ENCODE results near the gene CC2D1B. TPM values are rescaled to one million over a fixed set of nuclear protein-coding genes. Genes with fewer than 3 reads are reported as not detected.

The CC2D1B gene
- total and polyA plus RNA-seq, 9 of the 15 experiments (the other 6 are each of a cell fraction or from before 2014, with no cell fraction given) = 1.2 to 33.6 (median 25.5) TPM

DNA sequence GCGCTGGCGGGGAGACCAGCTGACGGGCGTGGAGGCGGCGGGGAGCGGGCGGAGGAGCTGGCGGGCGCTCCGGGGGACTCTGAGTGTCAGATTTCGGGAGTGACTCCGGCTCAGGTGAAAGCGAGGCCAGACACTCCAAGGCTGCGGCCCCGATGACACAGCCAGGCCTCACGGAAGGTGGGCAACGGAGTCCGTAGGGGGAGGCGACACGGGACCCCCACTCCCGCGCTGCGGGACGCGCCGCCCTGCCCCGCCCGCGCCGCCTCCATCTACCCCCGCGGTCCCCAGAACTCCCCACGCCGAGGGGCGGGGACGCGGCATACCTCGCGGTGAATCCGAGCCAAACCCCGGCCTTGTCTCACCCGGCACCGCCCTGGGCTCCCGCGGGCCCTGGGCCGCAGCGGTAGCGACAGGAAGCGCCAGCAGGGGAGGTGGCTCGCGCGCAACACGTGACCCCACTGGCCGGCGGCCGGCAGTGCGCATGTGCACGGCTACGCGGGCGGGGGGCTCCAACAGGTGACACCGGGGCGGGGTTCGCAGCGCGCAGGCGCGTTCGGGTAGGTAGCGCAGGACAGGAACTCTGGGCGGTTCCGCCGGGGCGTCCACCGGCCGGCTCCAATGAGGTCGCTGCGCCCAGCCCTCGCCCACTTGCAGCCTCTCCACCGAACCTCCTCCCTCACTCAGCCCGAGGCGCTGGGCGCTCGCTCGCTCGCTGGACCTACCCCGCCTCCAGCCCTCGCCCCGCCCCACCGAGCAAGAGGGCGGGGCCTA lies at the start of gene CC2D1B (continued):
- TF ChIP-seq PCBP1 (IDR thresholded peaks at IDR 0.05; ENCODE audit: low read depth, low read length, poor library complexity, severe bottlenecking) = peak; percentile 76
- peak; percentile 58 for TF ChIP-seq CREB1 (IDR thresholded peaks at IDR 0.05)
- TF ChIP-seq CREB1 (CRISPR knock-in tag; IDR thresholded peaks at IDR 0.05) = peak; percentile 81
- TF ChIP-seq, protein P1, sequence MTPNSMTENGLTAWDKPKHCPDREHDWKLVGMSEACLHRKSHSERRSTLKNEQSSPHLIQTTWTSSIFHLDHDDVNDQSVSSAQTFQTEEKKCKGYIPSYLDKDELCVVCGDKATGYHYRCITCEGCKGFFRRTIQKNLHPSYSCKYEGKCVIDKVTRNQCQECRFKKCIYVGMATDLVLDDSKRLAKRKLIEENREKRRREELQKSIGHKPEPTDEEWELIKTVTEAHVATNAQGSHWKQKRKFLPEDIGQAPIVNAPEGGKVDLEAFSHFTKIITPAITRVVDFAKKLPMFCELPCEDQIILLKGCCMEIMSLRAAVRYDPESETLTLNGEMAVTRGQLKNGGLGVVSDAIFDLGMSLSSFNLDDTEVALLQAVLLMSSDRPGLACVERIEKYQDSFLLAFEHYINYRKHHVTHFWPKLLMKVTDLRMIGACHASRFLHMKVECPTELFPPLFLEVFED (CRISPR knock-in tag; conservative IDR thresholded peaks at IDR 0.05) = no peak; the same call in 1 of the 2 replicates
- TF ChIP-seq EGR1 (conservative IDR thresholded peaks at IDR 0.05) = peak; percentile 87
- peak; percentile 83; the same call in 1 of the 2 replicates for TF ChIP-seq ELF1 (tag; IDR thresholded peaks at IDR 0.05)
- no peak for TF ChIP-seq CBX8 (IDR thresholded peaks at IDR 0.05; ENCODE audit: borderline replicate concordance, extremely low read depth, low read depth, low read length, poor library complexity, severe bottlenecking)
- TF ChIP-seq, protein P2, sequence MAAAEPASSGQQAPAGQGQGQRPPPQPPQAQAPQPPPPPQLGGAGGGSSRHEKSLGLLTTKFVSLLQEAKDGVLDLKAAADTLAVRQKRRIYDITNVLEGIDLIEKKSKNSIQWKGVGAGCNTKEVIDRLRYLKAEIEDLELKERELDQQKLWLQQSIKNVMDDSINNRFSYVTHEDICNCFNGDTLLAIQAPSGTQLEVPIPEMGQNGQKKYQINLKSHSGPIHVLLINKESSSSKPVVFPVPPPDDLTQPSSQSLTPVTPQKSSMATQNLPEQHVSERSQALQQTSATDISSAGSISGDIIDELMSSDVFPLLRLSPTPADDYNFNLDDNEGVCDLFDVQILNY (CRISPR knock-in tag; IDR thresholded peaks at IDR 0.05) = peak; percentile 33; the same call in 1 of the 2 replicates
- no peak for TF ChIP-seq HNRNPH1 (optimal IDR thresholded peaks at IDR 0.05; ENCODE audit: low read depth, low read length)
- 0 out of 2 replicates have a peak, but pooled peaks have one; percentile 4 for TF ChIP-seq MAFK (IDR thresholded peaks at IDR 0.05; ENCODE audit: low read length)
- TF ChIP-seq, protein P3, sequence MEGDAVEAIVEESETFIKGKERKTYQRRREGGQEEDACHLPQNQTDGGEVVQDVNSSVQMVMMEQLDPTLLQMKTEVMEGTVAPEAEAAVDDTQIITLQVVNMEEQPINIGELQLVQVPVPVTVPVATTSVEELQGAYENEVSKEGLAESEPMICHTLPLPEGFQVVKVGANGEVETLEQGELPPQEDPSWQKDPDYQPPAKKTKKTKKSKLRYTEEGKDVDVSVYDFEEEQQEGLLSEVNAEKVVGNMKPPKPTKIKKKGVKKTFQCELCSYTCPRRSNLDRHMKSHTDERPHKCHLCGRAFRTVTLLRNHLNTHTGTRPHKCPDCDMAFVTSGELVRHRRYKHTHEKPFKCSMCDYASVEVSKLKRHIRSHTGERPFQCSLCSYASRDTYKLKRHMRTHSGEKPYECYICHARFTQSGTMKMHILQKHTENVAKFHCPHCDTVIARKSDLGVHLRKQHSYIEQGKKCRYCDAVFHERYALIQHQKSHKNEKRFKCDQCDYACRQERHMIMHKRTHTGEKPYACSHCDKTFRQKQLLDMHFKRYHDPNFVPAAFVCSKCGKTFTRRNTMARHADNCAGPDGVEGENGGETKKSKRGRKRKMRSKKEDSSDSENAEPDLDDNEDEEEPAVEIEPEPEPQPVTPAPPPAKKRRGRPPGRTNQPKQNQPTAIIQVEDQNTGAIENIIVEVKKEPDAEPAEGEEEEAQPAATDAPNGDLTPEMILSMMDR (IDR thresholded peaks at IDR 0.05 in 2 of 3, conservative IDR thresholded peaks at IDR 0.05 in 1 of 3; ENCODE audit: insufficient read depth in 2 of 3, low read depth in 1 of 3, low read length in 3 of 3) = peak in 2 of 3 experiments; percentile 21 to 27; a peak in 4 of 6 replicates
- 0 out of 2 replicates have a peak, but pooled peaks have one; percentile 10 for TF ChIP-seq CAMTA2 (CRISPR knock-in tag; conservative IDR thresholded peaks at IDR 0.05)
- no peak for TF ChIP-seq EWSR1 (IDR thresholded peaks at IDR 0.05; ENCODE audit: borderline replicate concordance, low read depth, partially characterized antibody)
- TF ChIP-seq KLF13 (tag; IDR thresholded peaks at IDR 0.05; ENCODE audit: borderline replicate concordance, low read depth) = peak; percentile 22; the same call in 1 of the 2 replicates
- TF ChIP-seq ARID1B (IDR thresholded peaks at IDR 0.05) = no peak
- TF ChIP-seq, protein P4, sequence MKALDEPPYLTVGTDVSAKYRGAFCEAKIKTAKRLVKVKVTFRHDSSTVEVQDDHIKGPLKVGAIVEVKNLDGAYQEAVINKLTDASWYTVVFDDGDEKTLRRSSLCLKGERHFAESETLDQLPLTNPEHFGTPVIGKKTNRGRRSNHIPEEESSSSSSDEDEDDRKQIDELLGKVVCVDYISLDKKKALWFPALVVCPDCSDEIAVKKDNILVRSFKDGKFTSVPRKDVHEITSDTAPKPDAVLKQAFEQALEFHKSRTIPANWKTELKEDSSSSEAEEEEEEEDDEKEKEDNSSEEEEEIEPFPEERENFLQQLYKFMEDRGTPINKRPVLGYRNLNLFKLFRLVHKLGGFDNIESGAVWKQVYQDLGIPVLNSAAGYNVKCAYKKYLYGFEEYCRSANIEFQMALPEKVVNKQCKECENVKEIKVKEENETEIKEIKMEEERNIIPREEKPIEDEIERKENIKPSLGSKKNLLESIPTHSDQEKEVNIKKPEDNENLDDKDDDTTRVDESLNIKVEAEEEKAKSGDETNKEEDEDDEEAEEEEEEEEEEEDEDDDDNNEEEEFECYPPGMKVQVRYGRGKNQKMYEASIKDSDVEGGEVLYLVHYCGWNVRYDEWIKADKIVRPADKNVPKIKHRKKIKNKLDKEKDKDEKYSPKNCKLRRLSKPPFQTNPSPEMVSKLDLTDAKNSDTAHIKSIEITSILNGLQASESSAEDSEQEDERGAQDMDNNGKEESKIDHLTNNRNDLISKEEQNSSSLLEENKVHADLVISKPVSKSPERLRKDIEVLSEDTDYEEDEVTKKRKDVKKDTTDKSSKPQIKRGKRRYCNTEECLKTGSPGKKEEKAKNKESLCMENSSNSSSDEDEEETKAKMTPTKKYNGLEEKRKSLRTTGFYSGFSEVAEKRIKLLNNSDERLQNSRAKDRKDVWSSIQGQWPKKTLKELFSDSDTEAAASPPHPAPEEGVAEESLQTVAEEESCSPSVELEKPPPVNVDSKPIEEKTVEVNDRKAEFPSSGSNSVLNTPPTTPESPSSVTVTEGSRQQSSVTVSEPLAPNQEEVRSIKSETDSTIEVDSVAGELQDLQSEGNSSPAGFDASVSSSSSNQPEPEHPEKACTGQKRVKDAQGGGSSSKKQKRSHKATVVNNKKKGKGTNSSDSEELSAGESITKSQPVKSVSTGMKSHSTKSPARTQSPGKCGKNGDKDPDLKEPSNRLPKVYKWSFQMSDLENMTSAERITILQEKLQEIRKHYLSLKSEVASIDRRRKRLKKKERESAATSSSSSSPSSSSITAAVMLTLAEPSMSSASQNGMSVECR (CRISPR knock-in tag; IDR thresholded peaks at IDR 0.05) = peak; percentile 87
